GM23248 (cell line): Measurements from ENCODE around the gene DDX27. TPM values are rescaled to one million over a fixed set of nuclear protein-coding genes. Genes with fewer than 3 reads are reported as not detected.
A peak's percentile ranks its signal among the peaks of the same experiment; 100 is the strongest.
"Not testable (repeated sequence)": the region's sequence is repeated elsewhere in the genome, so short reads cannot be mapped to it uniquely, and the experiment has no call there.

Source experiments
- DNase-seq: peaks from one replicate; pipeline ENCODE4 v3.0.0-alpha.2; 2015
- H2AFZ ChIP-seq: fragments of 200-600 bp; sonication (generic); 2 replicates; pipeline ENCODE4 v1.6.1; 2016; ENCODE audit warnings: antibody characterized with exemption
- H3F3A ChIP-seq: fragments of 200-600 bp; sonication (generic); 2 replicates; pipeline ENCODE4 v1.6.1; 2016; ENCODE audit warnings: mild to moderate bottlenecking, antibody characterized with exemption, mixed run types; ENCODE audit not compliant: insufficient read depth
- H3K27ac ChIP-seq: fragments of 200-600 bp; sonication (generic); 2 replicates; pipeline ENCODE4 v1.5.1; 2016; ENCODE audit warnings: mild to moderate bottlenecking
- H3K27me3 ChIP-seq: fragments of 200-600 bp; sonication (generic); replicated peaks from 2 replicates; pipeline ENCODE4 v1.6.1; 2016; ENCODE audit warnings: mild to moderate bottlenecking; ENCODE audit not compliant: insufficient read depth
- H3K36me3 ChIP-seq: fragments of 200-600 bp; sonication (generic); 2 replicates; pipeline ENCODE4 v1.6.1; 2016; ENCODE audit warnings: low read depth, mild to moderate bottlenecking
- H3K4me1 ChIP-seq: fragments of 200-600 bp; sonication (generic); 2 replicates; pipeline ENCODE4 v1.6.1; 2016; ENCODE audit warnings: mild to moderate bottlenecking; ENCODE audit not compliant: insufficient read depth
- H3K4me2 ChIP-seq: fragments of 200-600 bp; sonication (generic); one replicate; pipeline ENCODE4 v1.6.1; 2016; ENCODE audit warnings: mild to moderate bottlenecking; ENCODE audit not compliant: unreplicated experiment
- H3K4me3 ChIP-seq: fragments of 200-600 bp; sonication (generic); 2 replicates; pipeline ENCODE4 v1.5.1; 2016; ENCODE audit warnings: mild to moderate bottlenecking
- H3K79me2 ChIP-seq: fragments of 200-600 bp; sonication (generic); 2 replicates; pipeline ENCODE4 v1.6.1; 2016; ENCODE audit warnings: mild to moderate bottlenecking; ENCODE audit not compliant: insufficient read depth
- H3K9ac ChIP-seq: fragments of 200-600 bp; sonication (generic); 2 replicates; pipeline ENCODE4 v1.6.1; 2016; ENCODE audit warnings: mild to moderate bottlenecking
- H3K9me2 ChIP-seq: fragments of 200-600 bp; sonication (generic); 2 replicates; pipeline ENCODE4 v1.6.1; 2016; ENCODE audit warnings: mixed run types, mild to moderate bottlenecking, moderate library complexity; ENCODE audit not compliant: insufficient read depth
- H3K9me3 ChIP-seq: fragments of 200-600 bp; sonication (generic); one replicate; pipeline ENCODE4 v1.6.1; 2017; ENCODE audit warnings: low read depth
- H4K20me1 ChIP-seq: fragments of 200-600 bp; sonication (generic); 2 replicates; pipeline ENCODE4 v1.6.0; 2016; ENCODE audit not compliant: insufficient read depth
- EZH2 ChIP-seq: fragments of 200-600 bp; sonication (generic); IDR thresholded peaks from 2 replicates; pipeline ENCODE4 v1.6.1; 2018; ENCODE audit warnings: antibody characterized with exemption, mild to moderate bottlenecking; ENCODE audit not compliant: insufficient read depth, poor library complexity, severe bottlenecking
- EZH2phosphoT487 ChIP-seq: fragments of 200-600 bp; sonication (generic); IDR thresholded peaks from 2 replicates; pipeline ENCODE4 v1.6.1; 2018; ENCODE audit warnings: antibody characterized with exemption, moderate library complexity, mild to moderate bottlenecking, low read depth; ENCODE audit not compliant: insufficient read depth
- WGBS, 2 experiments: methylation state at CpG; one replicate each; pipeline ENCODE4 v1.1.6; 2015 to 2017; ENCODE audit warnings: low lambda C conversion rate in 2 of 2, low coverage in 1 of 2; ENCODE audit errors: missing lambda C conversion rate in 2 of 2; 5-methylcytosine and 5-hydroxymethylcytosine counted together
- in situ Hi-C: fragments of 300-500 bp; cut with MboI; formaldehyde crosslinking; loops from 2 replicates; pipeline ENCODE4 v1.15.0; 2020
- polyA plus RNA-seq: library from polyadenylated mRNA; unstranded; fragments of >200 nt; fragmentation: Nextera tagmentation; extraction: Ambion mirVana; gene quantifications from 2 replicates; pipeline ENCODE4 v1.2.1, GENCODE V29; 2016
- total RNA-seq: library from RNA; depleted of rRNA; stranded (reverse); fragments of >200 nt; shearing (Covaris generic); gene quantifications from 2 replicates; pipeline ENCODE4 v1.2.3, GENCODE V29; 2014

The DDX27 gene
- total and polyA plus RNA-seq, 2 experiments from 2014 or later = 25.3 to 35.6 TPM

DNA sequence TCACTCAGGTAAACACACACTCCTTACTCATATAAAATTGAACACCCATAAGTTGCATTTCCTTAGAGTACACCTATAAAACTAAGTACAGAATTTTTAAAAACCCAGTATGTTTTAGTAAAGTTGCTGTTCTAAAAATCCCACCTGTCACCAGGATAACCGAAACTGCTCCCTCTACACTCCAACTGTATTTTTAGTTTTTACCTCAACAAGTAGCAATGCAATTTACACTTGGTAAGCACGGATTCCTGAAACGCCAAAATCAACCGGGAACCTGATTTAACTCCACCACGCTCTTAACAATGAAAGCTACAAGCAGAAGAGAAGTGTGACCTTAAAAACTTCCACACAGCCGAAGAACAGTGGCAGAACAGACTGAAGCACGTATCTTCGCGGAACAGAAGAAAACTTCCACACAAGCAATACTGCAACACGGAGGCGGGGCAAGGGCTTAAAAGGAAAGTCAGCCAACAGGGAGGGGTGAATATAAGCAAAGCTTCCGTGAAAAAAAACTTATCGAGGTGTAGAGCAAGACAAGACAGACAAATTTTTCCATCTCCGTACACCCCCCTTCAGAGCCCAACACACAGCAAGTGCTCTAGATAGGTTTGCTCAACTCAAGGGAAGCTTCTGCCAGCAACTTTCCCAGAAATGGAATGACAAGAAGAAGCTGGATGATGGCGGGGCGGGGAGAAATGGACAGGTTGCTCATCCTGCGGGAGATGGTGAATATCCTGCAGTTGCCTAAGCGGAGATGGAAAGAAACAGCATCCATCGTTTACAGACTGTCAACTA, 32.5 kb upstream of the DDX27 start:
- in situ Hi-C loops = no loop called here
- H3K4me2 ChIP-seq = peak overlapping the region; percentile 86

DNA sequence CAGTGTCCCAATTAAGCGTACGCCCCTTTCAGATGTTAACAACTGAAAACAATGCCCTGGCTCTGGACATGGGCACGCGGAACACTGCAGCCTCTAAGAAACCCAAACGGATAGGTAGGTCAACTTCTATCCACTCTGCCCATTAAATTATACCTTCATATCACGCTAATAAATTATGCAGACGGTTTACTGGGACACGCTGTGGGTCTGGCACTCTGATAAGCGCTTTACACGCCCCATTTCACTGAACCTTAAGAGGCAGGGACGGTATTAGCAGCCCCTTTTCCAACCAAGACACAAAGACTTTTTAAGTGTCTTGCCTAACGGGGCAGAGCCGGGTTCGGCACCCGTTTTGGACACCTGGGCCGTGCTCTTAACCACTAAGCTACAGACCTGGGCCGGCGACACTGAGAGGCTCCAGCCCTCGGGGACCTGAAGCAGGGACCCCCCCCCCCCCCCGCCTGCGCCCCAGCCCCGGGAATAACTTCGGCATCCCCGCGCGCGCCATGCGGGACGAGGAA, 31.8 kb upstream of the DDX27 start:
- in situ Hi-C loops = no loop called here
- Histone ChIP-seq H3K27ac (peak overlapping the region; percentile 68), H3K27me3 (no peaks in the 10 kb centered on the region), H3F3A (peaks cover 18% of the 10 kb centered on the region; the same call in 1 of the 2 replicates), H3K79me2 (peaks cover 53% of the 10 kb centered on the region), H2AFZ (peak overlapping the region; percentile 62), H3K4me2 (peak overlapping the region; percentile 86), H3K4me3 (peak overlapping the region; percentile 74), H3K9me2 (no peaks in the 10 kb centered on the region), H3K4me1 (0 out of 2 replicates have a peak, but pooled peaks cover 7% of the 10 kb centered on the region), H3K9me3 (no peaks in the 10 kb centered on the region), H4K20me1 (no peaks in the 10 kb centered on the region; the same call in 1 of the 2 replicates), H3K9ac (peak overlapping the region; percentile 78), H3K36me3 (no peaks in the 10 kb centered on the region)
- 1 to 2% methylated on average over 26 to 29 of the region's 29 CpGs for WGBS, 2 experiments
- no peak for DNase-seq
- TF ChIP-seq EZH2phosphoT487 = no peak
- no peak for TF ChIP-seq EZH2

More for the DNA sequence above, 32.5 kb upstream of the DDX27 start:
- Histone ChIP-seq H3F3A (peaks cover 18% of the 10 kb centered on the region; the same call in 1 of the 2 replicates), H3K9ac (peak overlapping the region; percentile 78), H3K4me3 (peak overlapping the region; percentile 74), H3K27me3 (no peaks in the 10 kb centered on the region), H3K27ac (peak overlapping the region; percentile 68), H3K36me3 (no peaks in the 10 kb centered on the region), H3K79me2 (peaks cover 60% of the 10 kb centered on the region), H3K9me3 (no peaks in the 10 kb centered on the region), H3K4me1 (0 out of 2 replicates have a peak, but pooled peaks cover 7% of the 10 kb centered on the region), H2AFZ (peak overlapping the region; percentile 62), H4K20me1 (no peaks in the 10 kb centered on the region; the same call in 1 of the 2 replicates), H3K9me2 (no peaks in the 10 kb centered on the region)
- 3 to 5% methylated on average over 19 of the region's 19 CpGs for WGBS, 2 experiments
- TF ChIP-seq EZH2phosphoT487 (no peak), EZH2 (no peak)
- peak; percentile 84 for DNase-seq

DNA sequence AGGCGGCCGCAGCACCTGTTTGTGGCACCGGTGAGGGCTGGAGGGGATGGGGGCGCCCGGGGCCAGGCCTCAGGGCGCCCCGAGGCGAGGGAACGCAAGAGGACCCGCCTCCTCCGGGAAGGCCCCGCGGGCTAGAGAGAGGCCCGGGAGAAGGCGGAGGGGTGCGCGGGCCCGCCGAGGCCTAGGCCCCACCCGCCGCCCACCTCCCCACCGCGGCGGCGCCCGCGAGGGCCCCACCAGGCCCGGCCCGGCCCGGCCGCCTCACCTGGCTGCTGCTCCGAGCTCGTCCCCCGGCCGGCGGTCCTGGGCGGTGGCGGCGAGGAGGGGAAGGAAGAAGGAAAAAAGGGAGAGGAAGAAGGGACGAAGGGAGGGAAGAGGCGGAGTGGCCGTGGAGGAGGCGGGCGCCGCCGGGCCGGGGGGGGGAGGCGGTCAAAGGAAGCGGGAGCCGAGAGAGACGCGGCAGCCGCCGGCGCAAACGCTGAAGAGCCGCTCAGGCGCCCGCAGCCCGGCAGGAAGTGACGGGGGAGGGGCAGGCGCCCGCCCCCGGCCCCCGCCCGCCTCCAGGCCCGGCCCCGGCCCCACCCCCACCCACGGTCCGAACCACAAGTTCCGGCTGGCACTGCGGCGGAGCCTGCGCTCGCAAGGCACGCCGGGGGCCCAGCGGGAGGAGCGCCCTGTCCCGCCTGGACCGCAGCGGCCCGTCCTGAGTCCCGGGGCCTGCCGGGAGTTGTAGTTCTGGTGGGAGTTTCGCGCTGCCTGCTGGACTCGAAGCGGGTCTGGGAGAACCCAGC, 31.2 kb upstream of the DDX27 start, which contains the start of gene STAU1:
STAU1 (minus strand) TSS at position 484 of the 791 bp plus-strand sequence. CDS start 22,133 bp downstream, outside the sequence.
- 2 to 3% methylated on average over 24 to 66 of the region's 89 CpGs for WGBS, 2 experiments
- no peak for TF ChIP-seq EZH2phosphoT487
- TF ChIP-seq EZH2 = no peak

DNA sequence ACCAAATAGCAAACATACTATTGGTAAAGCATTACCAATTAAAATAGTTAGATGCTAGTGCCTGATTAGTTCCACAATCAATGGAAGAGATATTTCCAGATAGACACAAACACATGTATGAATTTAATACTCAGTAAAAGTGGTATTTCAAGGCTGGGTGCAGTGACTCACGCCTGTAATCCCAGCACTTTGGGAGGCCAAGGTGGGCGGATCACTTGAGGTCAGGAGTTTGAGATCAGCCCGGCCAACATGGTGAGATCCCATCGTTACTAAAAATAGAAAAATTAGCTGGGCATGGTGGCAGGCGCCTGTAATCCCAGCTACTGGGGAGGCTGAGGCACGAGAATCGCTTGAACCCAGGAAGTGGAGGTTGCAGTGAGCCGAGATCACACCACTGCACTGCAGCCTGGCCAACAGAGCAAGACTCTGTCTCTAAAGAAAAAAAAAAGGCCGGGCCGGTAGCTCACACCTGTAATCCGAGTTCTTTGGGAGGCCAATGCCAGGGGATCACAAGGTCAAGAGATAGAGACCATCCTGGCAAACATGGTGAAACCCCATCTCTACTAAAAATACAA, 26.2 kb upstream of the DDX27 start:
- DNase-seq, H3K79me2 ChIP-seq, H3K9me3 ChIP-seq, H3K4me1 ChIP-seq, H3K27ac ChIP-seq, H3F3A ChIP-seq, H3K4me2 ChIP-seq, H3K36me3 ChIP-seq, H3K9me2 ChIP-seq, H4K20me1 ChIP-seq, in situ Hi-C loops, H2AFZ ChIP-seq, H3K9ac ChIP-seq, H3K27me3 ChIP-seq, H3K4me3 ChIP-seq: not testable (repeated sequence)
- WGBS, 2 experiments = 75 to 78% methylated on average over 11 of the region's 11 CpGs

More for the DNA sequence above, 31.2 kb upstream of the DDX27 start, which contains the start of gene STAU1:
- Histone ChIP-seq H2AFZ (peak within 1 kb of the TSS; percentile 96), H3K36me3 (no peaks in the 10 kb centered on the region), H4K20me1 (no peaks in the 10 kb centered on the region; the same call in 1 of the 2 replicates), H3K27ac (peak within 1 kb of the TSS; percentile 68), H3K9me2 (no peaks in the 10 kb centered on the region), H3K4me1 (0 out of 2 replicates have a peak, but pooled peaks cover 7% of the 10 kb centered on the region), H3K9ac (peak within 1 kb of the TSS; percentile 78), H3K27me3 (no peaks in the 10 kb centered on the region), H3K79me2 (peaks cover 47% of the 10 kb centered on the region), H3K4me2 (peak within 1 kb of the TSS; percentile 86), H3F3A (peaks cover 16% of the 10 kb centered on the region; the same call in 1 of the 2 replicates), H3K9me3 (no peaks in the 10 kb centered on the region), H3K4me3 (peak within 1 kb of the TSS; percentile 74)
- DNase-seq = peak; percentile 99
- in situ Hi-C loops = no loop called here
